HG03097 (cell line): ENCODE data around the gene YOD1.

ENCODE experiments used
- ATAC-seq: cut with Tn5 transposase; IDR thresholded peaks from one replicate; pipeline ENCODE4 v1.9.1; 2021; ENCODE audit not compliant: unreplicated experiment, low FRiP score

YOD1 gene

DNA sequence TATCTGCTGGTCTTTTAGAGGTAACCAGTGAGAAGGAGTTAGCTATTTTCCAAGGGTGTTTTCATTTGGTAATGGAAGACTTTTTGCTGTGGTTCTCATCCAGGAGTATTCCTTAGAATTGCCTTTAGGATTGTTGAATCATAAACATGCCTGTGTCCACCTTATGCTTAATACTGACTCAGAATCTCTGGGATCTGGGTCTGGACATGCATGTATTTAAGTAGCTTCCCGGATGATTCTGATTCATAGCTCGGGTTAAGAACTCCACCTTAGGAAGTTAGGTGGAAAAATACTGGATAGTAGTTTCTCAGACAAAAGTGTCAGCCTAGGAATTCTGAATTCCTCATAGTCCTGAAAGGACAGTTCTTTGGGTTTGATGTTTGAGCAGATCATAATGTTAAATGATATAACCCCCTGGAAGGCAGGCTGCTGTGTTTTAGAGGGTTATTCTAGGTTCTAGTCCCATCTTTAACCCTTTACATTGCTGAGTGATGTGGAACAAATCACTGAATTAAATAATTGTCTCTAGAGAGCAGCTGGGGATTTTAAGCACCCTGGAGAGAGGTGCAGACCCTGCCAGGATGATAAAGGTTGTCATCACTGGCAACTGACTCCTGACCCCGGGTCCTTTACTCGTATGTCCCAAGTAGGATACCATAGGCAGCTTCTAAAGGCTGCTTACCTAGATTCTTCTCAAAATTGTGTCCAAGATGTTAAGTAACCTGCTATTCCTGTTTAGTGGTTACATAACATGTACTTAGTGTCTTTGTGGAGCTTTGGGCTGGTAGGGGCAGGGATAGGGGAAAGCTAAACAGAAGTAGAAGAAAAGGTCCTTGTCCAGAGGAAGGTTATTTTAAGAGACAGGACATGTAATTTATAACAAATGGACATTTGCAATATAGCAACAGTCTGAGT is 23.2 kb upstream of the YOD1 start:
- ATAC-seq, result no peak

DNA sequence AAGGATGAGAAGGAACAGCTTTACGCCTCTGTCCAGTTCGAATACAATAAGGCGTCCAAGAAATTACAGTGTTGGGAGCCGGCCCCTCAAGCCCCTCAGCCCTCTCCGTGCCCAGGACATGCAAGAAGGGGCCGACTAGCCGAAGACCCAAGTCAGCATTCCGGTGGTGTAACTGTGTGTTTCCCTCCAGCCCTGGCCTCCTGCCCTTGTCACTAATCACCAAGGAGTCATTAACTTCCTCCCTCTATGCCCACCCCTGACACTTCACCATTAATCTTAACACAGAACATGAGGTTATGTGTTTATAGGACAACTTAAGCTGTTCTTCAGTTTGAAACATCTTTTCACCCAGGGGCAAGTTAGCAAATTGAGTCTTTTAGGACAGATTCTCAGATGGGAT is 21.2 kb upstream of the YOD1 start:
- ATAC-seq, result no peak

DNA sequence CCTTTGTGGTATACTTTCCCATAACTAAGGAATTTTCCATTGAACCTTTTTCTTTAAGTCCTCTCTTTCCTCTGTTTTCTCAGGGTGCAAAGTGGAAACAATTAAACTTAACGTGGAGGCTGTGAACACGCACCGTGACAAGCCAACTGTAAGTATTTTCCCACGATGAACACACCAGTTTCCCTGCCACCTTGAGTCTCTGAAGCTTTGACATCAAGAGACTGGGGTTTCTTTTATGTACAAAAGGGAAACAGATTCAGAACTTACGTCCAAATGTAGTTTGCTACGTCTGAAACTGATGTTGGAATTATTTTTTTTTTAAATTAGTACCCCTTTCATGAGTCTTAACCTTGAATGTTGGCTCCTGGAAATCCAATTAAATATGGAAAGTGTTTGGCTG is 20.4 kb upstream of the YOD1 start:
- ATAC-seq, result no peak

DNA sequence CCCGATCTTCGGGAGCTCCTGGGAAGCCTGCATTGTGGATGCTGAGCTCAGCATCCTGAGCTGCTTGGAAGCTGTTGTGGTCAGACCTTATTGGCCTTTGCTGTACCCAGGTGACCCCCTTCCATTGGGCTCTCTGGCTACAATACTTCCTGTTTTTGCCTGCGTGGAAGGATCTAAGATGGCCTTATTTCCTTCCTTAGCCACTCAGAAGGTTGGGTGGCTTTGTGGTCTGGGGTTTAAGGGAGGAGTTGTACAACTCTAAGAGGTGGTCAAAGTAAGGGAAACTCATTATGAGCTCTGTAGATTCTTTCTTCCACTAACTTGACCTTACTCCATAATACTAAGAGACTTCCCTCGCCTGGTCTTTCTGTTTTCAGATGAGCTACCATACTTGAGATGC is 19.8 kb upstream of the YOD1 start:
- ATAC-seq, result no peak

DNA sequence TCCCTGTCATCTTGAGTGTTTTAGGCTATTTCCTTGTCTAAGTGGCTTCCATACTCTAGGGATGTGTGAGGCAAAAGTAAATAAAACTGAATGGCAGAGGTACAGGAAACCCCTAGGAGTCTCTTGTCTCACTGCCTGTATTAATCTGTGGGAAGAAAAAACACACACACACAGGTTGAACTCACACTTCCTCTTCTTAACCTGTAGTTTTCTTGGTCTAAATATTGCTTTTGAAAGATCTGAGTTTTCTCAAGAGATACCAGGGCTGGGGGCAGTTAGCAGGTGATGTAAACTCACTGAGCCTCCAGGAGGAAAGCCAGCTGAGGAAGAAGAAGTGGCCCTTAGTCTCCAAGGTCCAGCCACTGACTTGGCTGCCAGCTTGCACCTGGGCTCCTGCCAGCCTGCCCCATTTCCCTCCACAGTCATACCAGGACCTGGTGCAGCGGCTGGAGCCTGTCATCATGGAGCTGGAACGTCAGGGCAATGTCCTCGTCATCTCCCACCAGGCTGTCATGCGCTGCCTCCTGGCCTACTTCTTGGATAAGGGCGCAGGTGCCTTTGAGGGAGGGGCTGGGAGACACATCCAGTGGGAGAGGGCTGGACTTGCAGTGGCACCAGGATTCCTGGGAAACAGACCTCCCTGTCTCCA is 19.0 kb upstream of the YOD1 start:
- ATAC-seq, result no peak

DNA sequence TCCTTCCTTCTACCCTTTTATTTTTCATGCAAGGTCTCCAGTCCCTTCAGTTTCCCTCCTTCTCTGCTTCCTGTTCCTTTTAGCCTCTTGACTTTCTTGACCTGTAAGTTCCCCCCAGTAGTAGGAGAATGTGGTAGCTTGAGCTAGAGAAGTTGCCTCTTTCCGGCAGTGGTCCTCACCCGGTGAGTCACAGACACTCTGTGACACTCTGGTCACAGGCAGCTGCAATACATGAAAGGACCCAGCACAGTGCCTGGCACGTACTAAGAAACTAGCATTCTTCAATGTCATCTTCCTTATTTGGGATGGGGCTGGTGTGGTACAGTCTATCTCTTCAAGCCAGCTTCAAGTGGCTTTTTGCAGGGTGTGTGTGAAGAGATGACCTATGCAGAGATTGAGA is 18.1 kb upstream of the YOD1 start:
- ATAC-seq, result no peak

DNA sequence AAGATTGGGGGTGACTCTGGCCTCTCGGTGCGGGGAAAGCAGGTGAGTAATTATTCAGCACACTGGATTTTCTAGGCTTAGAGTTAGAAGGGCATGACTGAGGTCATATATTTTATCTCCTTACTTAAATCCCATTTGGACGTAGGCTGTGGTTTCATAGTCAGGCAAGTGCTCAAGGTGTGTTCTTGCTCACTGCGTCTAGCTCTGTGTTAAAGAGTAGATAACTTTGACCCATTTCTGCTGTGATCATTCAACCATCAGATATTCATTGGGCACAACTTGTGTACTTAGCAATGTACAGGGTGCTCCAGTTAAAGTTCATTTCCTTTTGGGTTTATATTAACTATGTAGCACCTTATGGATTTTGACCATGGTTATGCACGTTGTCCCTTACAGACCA is 16.7 kb upstream of the YOD1 start:
- no peak for ATAC-seq

DNA sequence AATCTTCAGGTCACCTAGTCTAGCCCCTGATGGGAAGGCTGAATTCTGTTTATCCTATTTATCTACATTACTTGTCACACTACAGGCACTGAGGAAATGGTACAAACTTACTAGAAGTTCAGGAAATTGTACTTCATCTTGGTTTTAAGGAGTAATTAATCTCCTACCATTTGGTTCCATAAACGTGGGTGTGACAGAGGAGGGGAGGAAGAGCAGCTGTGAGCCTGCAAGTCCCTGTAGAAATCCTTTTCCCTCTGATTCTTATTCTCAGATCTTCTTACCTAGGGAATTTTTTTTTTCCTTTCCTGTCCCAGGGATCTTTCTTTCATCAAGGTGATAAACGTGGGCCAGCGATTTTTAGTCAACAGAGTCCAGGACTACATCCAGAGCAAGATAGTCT is 16.2 kb upstream of the YOD1 start:
- no peak for ATAC-seq

DNA sequence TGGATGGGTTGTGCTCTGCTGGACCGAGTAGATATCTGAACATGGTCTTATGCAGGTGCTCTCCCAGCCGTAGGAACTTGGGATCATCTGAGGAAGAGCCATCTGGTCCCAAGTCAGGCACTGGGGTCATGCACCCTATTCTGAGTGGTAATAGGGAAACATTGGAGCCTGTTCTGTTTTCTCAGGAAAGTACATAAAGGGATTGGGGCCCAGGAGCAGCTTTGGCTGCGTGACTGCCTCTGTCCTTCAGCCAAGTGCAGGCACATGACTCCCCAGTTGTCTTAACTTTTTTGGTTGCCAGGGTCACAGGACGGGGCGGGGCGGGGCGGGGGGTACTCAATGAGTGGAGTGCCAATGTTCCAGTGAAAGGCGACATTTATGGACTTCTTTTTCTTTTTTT is 13.6 kb upstream of the YOD1 start:
- no peak for ATAC-seq

DNA sequence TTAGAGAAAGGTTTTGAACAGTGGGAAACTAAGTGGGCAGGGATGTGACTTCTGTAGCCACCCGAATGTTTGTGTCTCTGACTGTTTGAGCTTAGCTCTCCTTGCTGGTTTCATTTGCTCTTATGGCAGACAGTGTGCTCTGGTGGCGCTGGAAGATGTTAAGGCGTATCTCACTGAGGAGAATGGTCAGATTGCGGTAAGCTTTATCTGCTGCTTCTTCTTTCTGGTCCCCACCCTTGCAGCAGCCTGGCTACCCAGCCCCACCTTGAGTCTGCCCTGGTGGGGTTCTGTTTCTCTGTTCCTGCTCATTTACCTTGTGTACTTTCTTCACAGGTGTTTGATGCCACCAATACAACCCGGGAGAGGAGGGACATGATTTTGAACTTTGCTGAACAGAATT is 12.0 kb upstream of the YOD1 start:
- ATAC-seq, result no peak

DNA sequence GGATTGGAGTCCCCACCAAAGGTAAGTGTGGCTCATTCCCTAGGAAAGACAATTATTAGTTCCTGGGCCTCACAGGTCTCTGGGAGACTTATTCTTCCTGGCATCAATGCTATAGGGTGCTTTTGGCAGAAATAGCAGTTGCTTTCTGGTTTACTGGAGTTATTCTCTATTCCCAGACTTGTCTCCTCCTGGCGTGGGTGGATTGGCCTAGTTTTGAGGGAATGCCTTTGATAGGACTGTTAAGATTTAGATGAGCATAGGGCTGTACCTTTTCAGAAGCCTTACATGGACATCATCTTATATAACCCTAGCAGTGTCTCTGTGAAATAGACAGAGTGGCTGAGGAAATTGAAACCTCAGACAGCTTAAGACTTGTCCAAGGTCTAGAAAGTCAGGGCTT is 11.1 kb upstream of the YOD1 start:
- no peak for ATAC-seq

DNA sequence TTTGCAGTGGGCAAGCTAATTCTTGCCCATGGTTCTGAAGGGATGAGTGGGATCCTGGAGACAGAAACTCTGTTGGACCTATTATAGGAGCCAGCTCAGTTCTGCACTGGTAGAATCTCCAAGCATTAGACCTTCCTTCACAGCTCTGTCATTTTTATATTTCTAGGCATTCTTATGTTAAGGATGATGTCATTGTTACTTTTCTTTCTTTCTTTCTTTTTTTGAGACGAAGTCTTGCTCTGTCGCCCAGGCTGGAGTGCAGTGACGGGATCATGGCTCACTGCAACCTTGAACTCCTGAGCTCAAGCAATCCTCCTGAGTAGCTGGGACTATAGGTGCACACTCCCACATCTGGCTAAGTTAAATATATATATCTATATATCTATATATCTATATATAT is 9.6 kb upstream of the YOD1 start:
- no peak for ATAC-seq

DNA sequence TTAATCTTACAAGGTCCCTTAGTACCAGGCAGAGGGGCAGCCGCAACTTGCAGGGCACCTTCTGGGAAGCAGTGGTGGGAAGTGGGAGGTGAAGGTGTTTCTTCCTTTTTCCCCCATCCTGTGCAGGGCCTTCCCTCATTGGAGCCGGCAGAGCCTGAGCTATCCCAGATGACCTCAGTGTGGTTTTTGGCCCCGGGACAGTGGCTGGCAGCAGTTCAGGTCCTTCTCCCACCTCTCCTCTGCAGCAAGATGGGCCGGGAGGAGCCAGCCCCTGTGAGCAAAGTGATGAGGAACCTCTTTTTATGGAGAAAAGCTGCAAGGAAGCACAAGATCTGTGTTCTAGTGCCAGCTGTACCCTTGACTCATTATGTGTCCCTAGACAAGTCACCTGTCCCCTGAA is 8.9 kb upstream of the YOD1 start:
- ATAC-seq, result no peak

DNA sequence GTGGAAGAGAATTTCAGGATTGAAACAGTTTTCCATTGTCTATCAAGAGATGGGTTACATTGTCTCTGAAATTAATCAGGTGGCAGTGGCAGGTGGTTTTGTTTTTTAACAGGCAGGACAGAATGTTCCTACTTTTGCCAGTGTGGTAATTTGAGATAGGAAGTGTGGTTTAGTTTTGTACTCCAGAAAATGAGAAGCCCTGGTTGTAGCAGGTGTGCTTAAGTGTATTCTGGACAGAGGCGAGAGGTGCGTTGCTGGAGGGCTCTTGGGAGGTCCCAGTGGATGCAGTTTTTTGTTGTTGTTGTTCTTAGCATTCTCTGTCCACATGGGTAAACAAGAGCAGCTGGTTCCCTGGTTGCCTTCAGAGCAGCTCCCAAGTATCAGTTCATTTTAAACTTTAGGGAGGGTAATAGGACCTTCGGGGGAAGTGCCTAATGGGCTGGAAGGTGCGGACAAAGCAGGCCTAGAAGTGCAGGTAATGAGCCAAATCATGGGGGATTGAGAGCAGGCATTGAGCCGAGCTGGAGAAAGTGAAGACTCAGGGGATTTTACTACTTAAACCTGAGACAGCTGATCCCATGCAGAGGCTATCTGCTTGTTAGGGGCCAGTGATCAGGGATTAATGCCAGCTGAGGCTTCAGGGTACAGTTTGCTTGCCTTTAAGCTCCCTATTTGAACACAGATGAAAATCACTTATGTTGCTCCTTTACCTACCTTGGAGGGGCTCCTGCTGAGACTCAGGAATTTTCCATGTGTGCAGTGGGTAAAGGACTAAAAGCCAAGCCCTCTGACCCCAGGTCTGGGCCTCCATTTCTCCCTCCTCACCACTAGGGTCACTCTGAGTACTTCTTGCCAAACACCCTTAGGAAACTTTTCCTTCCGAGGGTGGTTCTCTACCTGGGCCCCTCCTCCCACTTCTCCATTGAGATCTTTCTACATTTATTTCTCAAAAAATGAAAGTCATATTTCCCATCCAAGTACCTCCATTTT is 8.2 kb upstream of the YOD1 start:
- ATAC-seq, result no peak

DNA sequence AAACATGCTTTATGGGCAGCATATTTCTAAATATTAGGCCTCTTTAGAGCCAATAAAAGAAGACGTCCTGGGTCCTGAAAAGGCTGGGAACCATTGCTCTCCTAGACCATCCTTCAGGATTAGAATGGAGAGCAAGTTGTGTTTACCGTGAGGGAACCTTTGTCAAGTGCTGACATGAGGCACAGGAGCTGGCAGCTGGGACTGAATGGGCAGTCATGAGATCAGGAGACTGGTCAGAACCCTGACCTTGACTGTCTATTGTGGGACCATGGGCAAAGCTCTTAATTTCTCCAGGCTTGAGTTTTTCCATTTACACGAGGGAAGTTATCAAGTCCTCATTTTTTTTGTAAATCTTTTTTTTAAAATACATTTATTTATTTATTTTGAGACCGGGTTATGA is 7.2 kb upstream of the YOD1 start:
- ATAC-seq, result no peak

DNA sequence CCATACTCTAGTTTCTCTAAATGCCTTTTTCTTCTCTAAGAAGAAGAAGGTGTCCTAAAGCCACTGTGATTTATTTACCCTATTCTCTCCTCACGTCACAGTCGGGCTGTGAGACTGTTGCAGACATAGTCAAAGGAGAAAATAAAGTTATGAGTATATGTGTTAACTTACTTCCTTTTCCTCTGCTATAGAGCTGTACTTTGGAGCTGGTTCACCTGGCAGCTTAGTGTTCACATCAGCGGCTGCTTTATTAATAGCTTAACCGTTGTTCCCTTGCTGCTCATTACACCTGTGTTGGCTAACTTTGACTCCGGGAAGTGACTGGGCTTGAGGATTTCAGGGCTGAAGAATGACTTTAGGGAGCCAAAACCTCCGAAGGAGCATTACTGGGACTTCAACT is 5.7 kb upstream of the YOD1 start:
- no peak for ATAC-seq

DNA sequence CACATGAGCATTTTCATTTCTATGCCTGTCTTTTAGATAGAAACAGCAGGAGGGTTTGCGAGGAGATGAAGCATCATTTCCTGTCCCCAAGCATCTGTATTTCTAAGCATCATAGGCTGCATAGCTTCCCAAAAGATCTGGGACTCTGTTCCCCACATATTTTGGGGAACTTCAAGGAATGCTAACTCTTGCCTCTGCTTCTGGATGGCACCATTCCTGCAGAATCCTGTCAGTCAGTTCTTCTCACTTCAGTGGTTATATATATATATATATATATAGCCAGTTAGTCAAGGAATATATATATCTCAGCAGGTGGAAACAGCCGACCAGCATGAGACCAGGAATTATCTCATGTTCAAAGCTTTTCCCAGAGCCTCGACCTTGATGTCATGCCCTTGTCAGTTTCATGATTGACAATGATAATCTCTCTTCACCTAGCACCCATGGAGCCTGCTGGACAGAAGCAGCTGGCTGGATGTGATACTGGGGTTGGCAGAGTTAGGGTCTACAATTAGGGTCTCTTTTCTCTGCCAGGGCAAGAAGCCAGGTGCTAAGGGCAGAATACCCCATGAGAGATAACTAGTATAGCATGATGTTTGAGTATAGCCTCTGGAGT is 4.5 kb upstream of the YOD1 start:
- no peak for ATAC-seq

DNA sequence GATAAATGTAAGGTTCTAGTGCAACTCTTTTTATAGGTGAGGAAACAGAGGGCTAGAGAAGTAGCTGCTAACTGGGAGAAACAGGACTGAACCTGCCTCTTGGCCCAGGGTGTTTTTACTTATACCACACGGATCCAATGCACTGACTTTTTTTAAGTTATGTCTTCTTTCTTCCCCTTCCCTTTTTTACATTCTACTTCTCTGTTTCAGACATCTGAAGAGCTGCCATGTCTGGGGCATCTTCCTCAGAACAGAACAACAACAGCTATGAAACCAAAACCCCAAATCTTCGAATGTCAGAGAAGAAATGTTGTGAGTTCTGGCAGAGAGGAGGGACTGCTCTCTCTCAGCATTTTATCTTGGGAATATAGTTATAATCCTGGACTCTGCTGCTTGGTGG is 3.5 kb upstream of the YOD1 start:
- no peak for ATAC-seq

DNA sequence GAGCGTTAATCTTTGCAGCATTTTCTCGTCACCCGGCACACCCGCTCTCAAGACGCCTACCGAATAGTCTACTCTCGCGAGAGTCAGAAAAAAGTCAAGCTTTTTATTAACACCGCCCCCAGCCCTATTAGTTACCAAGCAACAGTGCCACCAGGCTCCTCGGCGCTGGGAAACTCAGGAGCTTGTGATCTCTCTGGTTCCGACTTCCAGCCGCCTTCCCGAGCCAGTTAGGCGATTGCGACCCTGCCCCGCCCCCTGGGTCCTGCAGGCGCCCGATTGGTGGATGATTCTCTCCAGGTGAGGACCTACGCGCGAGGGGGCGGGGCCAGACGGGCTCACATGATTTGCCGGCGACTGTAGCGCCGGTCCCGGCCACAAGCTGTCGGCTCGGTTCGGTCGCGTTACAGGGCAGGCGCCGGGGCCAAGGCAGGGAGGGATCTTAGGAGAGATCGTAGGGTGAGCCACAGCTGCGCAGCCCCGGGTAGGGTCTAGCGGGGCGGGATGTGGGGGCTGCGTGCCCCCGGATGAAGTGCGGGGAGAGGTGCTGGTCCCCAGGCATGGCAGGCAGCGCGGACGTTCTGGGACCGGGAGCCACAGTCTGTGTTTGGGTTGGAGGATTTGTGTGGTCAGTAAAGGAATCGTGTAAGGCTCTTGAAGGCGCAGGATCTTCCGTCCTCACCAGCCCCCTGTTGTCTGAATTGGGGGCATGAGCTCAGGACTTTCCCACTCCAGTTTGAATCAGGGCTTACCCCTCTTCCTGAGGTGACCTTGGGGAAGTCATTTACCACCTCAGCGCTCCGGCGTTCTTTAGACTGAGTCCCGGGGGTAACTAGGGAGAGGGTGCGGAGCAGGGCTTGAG is 2.1 kb upstream of the YOD1 start, which contains the start of gene PFKFB2:
Gene PFKFB2 (plus strand): TSS at position 365 of the 859 bp plus-strand sequence. CDS start 1,443 bp downstream, outside the sequence.
- ATAC-seq, result peak; percentile 53
